ENCODE measurements around the gene LRP2BP. TPM values are rescaled to one million over a fixed set of nuclear protein-coding genes. Genes with fewer than 3 reads are reported as not detected.
"Not testable (repeated sequence)": the region's sequence is repeated elsewhere in the genome, so short reads cannot be mapped to it uniquely, and the experiment has no call there.

The LRP2BP gene
- total RNA-seq, 1 donor: 1.3 TPM

DNA sequence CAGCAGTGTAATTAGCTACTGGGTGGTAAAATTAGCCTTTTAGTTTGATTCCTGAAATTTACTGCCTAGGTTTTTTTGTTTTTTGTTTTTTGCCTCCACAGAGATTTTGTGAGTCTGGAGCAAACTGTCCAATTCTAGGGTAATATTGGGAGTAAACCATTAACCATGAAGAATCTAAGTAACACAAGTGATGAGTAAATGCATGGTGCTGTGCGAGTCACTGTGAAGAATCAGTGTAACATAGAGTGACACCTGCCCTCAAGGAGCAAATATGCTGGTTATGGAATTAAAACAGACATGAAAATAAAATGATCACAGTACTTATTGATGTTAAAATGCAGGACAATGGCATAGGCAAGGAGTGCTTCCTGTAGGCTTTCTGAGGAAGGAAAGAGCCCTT, 60.1 kb downstream of the LRP2BP start:
- no peak for DNase-seq (ENCODE audit: low read depth)
- TF ChIP-seq CTCF (IDR thresholded peaks at IDR 0.05; ENCODE audit: insufficient read depth, low read depth, low read length): no peak
- no peak overlapping the region for H3K4me3 ChIP-seq (ENCODE audit: low read depth, low read length)

DNA sequence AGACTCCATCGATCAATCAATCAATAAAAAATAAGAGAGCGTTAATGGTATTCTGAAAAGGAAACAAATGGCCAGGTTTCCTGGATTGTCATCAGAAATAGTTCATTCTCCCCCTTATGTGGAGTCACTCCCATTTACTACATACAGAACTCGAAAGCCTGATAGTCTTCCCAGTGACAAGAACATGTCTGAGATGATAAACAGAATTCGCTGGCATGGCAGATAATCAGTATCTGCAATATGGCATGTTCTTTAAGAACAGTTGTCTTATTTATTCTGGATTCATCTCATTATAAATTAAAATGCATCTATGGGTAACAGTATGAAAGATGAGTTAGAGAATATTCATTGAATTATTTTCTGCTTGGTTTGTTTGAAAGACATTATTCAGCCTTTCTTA, 61.4 kb downstream of the LRP2BP start:
- TF ChIP-seq CTCF (IDR thresholded peaks at IDR 0.05; ENCODE audit: insufficient read depth, low read depth, low read length): no peak
- H3K4me3 ChIP-seq (ENCODE audit: low read depth, low read length): no peak overlapping the region
- no peak for DNase-seq (ENCODE audit: low read depth)

DNA sequence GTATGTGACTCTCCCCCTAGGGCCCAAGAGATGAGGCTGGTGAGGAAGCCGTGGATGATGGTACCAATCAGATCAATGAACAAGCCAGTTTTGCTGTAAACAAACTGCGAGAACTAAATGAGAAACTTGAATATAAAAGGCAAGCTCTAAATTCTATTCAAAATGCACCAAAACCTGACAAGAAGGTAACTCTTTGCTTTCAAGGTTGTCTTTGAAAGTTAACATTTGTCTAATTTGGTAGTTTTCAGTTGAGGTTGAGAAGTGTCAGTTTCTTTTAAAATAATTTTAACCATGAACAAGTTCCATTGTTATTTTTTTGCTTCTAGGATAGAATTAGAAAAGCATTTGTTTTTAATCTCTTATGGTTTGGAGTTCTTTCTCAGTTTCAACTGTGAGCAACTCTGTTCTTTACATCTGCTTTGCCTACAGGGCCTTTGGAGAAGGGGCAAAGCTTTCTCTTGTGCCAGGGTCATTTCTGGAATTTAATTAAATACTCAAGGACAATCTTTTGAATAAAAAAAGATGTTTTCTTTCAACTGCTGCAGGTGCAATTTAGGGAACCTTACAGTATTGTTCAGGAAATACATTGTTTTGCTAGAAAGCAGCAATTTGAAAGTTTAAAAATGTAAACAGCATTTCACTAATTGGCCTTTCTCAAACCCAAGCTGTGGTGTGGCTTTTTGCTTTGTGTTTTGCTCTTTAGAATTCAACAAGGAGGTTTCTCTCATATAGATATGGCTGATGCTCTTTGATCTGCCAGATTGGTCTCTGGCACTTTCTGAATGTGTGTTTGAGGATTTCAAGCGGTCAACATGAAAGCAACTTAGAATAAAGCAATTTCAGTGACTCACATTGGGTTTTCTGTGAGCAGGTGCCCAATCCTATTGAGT, 62.9 kb downstream of the LRP2BP start:
- TF ChIP-seq CTCF (IDR thresholded peaks at IDR 0.05; ENCODE audit: insufficient read depth, low read depth, low read length): no peak
- H3K4me3 ChIP-seq (ENCODE audit: low read depth, low read length): no peak overlapping the region
- no peak for DNase-seq (ENCODE audit: low read depth)

GRCh38 chr4:185329879-185330510, 65.7 kb downstream of the LRP2BP start:
- DNase-seq (ENCODE audit: low read depth): peak; percentile 35
- H3K4me3 ChIP-seq (ENCODE audit: low read depth, low read length): not testable (repeated sequence)

GRCh38 chr4:185328586-185328985, 67.1 kb downstream of the LRP2BP start:
- no peak overlapping the region for H3K4me3 ChIP-seq (ENCODE audit: low read depth, low read length)
- no peak for DNase-seq (ENCODE audit: low read depth)
- TF ChIP-seq CTCF (IDR thresholded peaks at IDR 0.05; ENCODE audit: insufficient read depth, low read depth, low read length): no peak

GRCh38 chr4:185325721-185326120, 70.0 kb downstream of the LRP2BP start:
- H3K4me3 ChIP-seq (ENCODE audit: low read depth, low read length); DNase-seq (ENCODE audit: low read depth): not testable (repeated sequence)

DNA sequence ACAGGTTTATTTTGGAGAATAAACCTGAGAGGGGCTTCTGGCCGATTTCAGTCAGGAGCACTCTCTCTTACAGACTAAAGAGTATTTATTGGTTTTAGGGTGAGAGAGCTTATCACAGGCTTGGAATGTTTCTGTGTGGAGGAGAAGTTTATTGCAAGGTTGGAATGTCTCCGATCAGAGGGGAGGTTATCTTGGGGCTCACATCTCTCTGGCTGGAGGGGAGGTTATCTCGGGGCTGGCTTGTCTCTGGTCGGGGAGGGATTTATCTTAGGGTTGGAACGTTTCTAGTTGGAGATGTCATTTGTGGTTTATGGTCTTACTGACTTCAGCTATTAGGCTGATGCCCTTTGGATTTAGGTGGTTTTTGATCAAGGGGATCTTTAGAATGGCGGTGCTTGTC, 71.4 kb downstream of the LRP2BP start:
- H3K4me3 ChIP-seq (ENCODE audit: low read depth, low read length); DNase-seq (ENCODE audit: low read depth): not testable (repeated sequence)

GRCh38 chr4:185323606-185324005, 72.1 kb downstream of the LRP2BP start:
- no peak for TF ChIP-seq CTCF (IDR thresholded peaks at IDR 0.05; ENCODE audit: insufficient read depth, low read depth, low read length)
- DNase-seq (ENCODE audit: low read depth): no peak
- no peak overlapping the region for H3K4me3 ChIP-seq (ENCODE audit: low read depth, low read length)

All from fibroblast of villous mesenchyme (primary cell).